Retinal pigment epithelial cell (primary cell): ENCODE measurements around the gene UNK.

Source experiments
- DNase-seq: peaks from one replicate; pipeline ENCODE4 v3.0.0-alpha.2; 2010; ENCODE audit warnings: low read depth
- H3K4me3 ChIP-seq: 2 replicates; pipeline ENCODE4 v1.5.1; 2011; ENCODE audit warnings: mild to moderate bottlenecking, low read length, control low read depth, moderate library complexity
- TF ChIP-seq, protein P1 (sequence below): conservative IDR thresholded peaks from 2 replicates; pipeline ENCODE4 v1.5.1; 2011; ENCODE audit warnings: low read depth, low read length, control low read depth, inconsistent platforms

Gene UNK

DNA sequence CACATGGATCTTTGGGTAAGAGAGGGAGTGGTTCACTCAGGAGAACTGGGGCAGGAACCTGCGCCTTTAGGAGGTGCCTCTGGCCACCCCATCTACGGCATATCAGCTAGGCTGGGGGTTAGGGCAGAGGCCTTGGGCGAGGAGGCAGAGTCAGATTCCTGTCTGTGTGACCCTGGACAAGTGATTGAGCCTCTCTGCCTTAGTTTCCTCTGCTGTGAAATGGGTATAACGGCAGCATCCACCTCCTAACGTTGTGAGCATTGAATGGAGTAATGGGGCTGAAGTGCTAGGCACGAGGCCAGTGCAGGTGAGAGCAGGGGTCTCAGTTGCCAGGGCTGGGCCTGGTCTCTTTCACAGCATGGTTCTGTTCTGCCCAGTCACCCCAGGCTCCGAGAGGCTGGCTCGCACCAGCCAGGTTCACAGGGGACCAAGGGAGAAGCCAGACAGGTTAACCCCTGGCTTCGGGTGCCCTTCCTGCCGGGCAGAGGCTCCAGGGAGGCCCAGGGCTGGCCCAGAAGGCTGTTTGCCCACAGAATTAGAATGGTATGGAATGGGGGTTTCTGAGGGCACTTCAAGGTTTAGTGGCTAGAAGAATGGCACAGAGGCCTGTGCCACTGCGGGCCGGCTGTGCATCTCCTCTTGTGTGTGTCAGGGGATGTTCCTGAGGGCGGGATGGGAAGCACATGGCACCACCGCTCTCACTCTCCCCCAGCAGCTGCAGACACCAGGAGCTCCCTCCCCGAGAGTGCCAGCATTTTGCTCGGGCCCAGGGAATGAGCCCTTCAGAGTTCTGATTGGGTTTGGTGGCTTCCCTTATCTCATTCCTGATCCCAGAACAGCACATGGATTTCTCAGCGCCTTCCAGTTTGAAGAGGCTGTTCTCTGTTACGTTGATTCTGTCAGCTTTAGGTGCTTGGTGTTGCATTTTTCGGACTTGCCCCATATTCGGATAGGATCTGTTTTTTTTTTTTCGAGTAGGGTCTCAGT, 35.8 kb downstream of the UNK start:
- TF ChIP-seq, protein P1, sequence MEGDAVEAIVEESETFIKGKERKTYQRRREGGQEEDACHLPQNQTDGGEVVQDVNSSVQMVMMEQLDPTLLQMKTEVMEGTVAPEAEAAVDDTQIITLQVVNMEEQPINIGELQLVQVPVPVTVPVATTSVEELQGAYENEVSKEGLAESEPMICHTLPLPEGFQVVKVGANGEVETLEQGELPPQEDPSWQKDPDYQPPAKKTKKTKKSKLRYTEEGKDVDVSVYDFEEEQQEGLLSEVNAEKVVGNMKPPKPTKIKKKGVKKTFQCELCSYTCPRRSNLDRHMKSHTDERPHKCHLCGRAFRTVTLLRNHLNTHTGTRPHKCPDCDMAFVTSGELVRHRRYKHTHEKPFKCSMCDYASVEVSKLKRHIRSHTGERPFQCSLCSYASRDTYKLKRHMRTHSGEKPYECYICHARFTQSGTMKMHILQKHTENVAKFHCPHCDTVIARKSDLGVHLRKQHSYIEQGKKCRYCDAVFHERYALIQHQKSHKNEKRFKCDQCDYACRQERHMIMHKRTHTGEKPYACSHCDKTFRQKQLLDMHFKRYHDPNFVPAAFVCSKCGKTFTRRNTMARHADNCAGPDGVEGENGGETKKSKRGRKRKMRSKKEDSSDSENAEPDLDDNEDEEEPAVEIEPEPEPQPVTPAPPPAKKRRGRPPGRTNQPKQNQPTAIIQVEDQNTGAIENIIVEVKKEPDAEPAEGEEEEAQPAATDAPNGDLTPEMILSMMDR: no peak
- DNase-seq: no peak
- H3K4me3 ChIP-seq: no peak overlapping the region

DNA sequence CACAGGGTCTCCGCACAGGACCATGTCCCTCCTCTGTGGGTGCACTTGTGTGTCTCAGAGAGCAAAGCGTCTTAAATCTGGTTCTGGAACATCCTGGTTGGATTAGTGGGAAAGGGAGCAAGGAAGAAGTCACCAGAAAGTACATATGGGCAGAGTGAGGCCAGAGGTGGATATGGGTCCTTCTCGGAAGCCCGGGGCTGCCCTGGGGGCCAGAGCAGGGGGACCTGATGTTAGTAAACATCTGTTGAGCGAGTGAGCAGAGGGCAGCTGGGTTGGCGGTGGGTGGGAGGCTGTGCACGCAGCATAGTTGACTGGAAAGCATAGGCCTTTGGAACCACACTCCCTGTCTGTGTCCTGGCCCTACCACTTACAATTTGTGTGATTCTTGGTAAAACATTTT, 36.9 kb downstream of the UNK start:
- no peak for DNase-seq
- TF ChIP-seq, protein P1: no peak
- H3K4me3 ChIP-seq: no peak overlapping the region

- TF ChIP-seq, protein P1: no peak
- peak; percentile 45 for DNase-seq
- H3K4me3 ChIP-seq: no peak overlapping the region
Observed at GRCh38 chr17:75822119-75822799, 37.7 kb downstream of the UNK start.

- TF ChIP-seq, protein P1: no peak
- DNase-seq: no peak
- H3K4me3 ChIP-seq: no peak overlapping the region
Observed at GRCh38 chr17:75822800-75823166, 38.2 kb downstream of the UNK start.

DNA sequence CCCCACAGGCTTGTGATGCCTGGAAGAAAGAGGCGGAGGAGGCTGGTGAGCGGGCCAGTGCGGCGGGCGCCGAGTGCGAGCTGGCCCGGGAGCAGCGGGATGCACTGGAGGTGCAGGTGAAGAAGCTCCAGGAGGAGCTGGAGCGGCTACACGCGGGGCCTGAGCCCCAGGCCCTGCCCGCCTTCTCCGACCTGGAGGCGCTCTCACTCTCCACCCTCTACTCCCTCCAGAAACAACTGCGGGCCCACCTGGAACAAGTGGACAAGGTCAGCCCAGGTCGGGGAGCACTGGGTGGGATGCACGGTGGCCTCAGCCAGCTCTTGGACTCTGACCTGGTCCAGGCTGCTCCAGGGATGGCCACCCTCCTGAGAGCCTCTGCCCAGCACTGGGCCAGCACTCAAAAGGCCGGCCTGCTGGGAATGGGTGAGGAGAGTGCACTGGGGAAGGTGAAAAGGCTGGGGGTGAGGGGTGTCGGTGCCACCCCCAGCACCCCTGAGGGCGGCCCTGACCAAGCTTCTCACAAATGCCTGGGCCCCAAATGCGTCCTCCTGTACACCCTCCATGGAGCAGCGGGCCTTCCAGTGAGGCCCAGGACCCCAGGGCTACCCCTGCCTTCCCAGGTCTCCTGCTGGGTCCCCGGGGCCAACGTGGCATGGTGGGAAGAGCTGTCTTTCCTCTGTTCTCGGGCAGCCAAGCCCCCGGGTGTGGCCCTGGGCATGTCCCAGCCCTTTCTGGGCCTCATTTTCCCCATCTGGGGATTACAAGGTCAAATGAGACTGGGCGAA, 38.8 kb downstream of the UNK start:
- no peak overlapping the region for H3K4me3 ChIP-seq
- DNase-seq: no peak
- TF ChIP-seq, protein P1: no peak

- H3K4me3 ChIP-seq: no peak overlapping the region
- no peak for DNase-seq
- TF ChIP-seq, protein P1: no peak
Observed at GRCh38 chr17:75824050-75824552, 39.5 kb downstream of the UNK start.
